ENCODE data around the gene DSCAM. TPM values are rescaled to one million over a fixed set of nuclear protein-coding genes. Genes with fewer than 3 reads are reported as not detected.

Gene DSCAM
- total and polyA plus RNA-seq, 2 donors (not counting 3 experiments of a cell fraction or from before 2014, with no cell fraction given): not detected

DNA sequence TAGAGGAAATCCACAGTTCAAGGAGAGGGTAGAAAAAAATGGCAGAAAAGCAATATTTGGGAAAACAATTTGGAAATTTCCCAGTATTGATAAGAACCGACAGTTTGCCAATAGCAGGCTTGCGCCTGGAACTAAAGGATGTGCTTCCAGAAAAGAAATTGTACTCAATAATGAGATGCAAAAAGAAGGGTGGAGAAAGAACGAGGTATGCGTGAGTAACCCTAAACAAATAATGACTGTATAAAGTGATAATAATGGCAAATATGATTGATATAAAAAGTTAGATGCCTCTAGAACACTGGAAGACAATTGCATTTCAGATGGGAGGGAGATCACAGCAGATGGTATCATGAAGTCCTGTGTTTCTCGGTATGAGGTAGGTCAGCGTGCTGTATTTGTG lies 458.9 kb downstream of the DSCAM start:
- Histone ChIP-seq H3K9me3 (replicated peaks; ENCODE audit: control insufficient read depth, insufficient read depth, low read length) (peaks cover 3% of the 10 kb centered on the region), H3K4me3 (replicated peaks in 1 of 3; ENCODE audit: insufficient read depth in 1 of 3, low read depth in 1 of 3, low read length in 3 of 3) (no peak overlapping the region), H3K9me1 (replicated peaks; ENCODE audit: control insufficient read depth, extremely low read depth, insufficient read depth, low read length) (no peaks in the 10 kb centered on the region), H2AFZ (ENCODE audit: low read depth, low read length) (no peak overlapping the region), H4K20me1 (replicated peaks; ENCODE audit: control insufficient read depth, extremely low read depth, insufficient read depth, low read length) (no peaks in the 10 kb centered on the region), H3K27me3 (ENCODE audit: control insufficient read depth in 2 of 2, insufficient read depth in 2 of 2, low read length in 2 of 2) (no peaks in the 10 kb centered on the region), H3K79me2 (ENCODE audit: control insufficient read depth, insufficient read depth, low read length) (no peaks in the 10 kb centered on the region), H3K36me3 (ENCODE audit: control insufficient read depth in 2 of 2, extremely low read depth in 1 of 2, insufficient read depth in 2 of 2, low read length in 2 of 2) (no peaks in the 10 kb centered on the region), H3K4me2 (ENCODE audit: insufficient read depth, low read length) (no peak overlapping the region), H3K27ac (ENCODE audit: insufficient read depth, low read depth, low read length) (no peak overlapping the region), H3K9ac (replicated peaks; ENCODE audit: extremely low read depth, insufficient read depth, low read length) (no peak overlapping the region), H3K4me1 (ENCODE audit: control insufficient read depth, extremely low read depth, insufficient read depth, low read length) (no peaks in the 10 kb centered on the region)
- intact Hi-C loops (cut with micrococcal nuclease): loop anchor here (5.0 kb wide), 3 partner anchors 246 to 871 kb away; no protein-coding TSS in a partner anchor
- no TSS peak for BruUV-seq (replicated peaks)
- POLR2A ChIA-PET: no interaction called here
- no peak for DNase-seq (ENCODE audit: low read depth, low spot score)
- FAIRE-seq: no peak
- dilution Hi-C loops (cut with MboI; ENCODE audit: extremely low pct_ligation_motif_present, low sequenced_read_pairs): no loop called here
- CTCF ChIA-PET: no interaction called here
- TF ChIP-seq GATA2 (IDR thresholded peaks at IDR 0.05; ENCODE audit: insufficient read depth, insufficient read length, low read depth, low read length) (no peak), FOS (IDR thresholded peaks at IDR 0.05; ENCODE audit: borderline replicate concordance, insufficient read depth, low read length) (no peak), MYC (IDR thresholded peaks at IDR 0.05; ENCODE audit: low read depth, low read length) (no peak), POLR2A (IDR thresholded peaks at IDR 0.05; ENCODE audit: low read depth, low read length) (no peak), POLR2AphosphoS5 (IDR thresholded peaks at IDR 0.05; ENCODE audit: insufficient read depth, low read depth, low read length) (no peak), JUN (IDR thresholded peaks at IDR 0.05; ENCODE audit: borderline replicate concordance, insufficient read depth, insufficient read length, low read depth) (no peak), EZH2 (IDR thresholded peaks at IDR 0.05; ENCODE audit: borderline replicate concordance, low read depth, low read length, severe bottlenecking) (no peak), MAX (IDR thresholded peaks at IDR 0.05; ENCODE audit: insufficient read depth, insufficient read length) (no peak), CTCF (IDR thresholded peaks at IDR 0.05; ENCODE audit: extremely low read depth in 1 of 2, insufficient read depth in 1 of 2, low read depth in 1 of 2, low read length in 2 of 2) (no peak)
